ENCODE results near the gene KDSR. TPM values are rescaled to one million over a fixed set of nuclear protein-coding genes. Genes with fewer than 3 reads are reported as not detected.

KDSR gene
- polyA plus RNA-seq, 2 of the 4 experiments (the other 2 are of a cell fraction): 13.6 to 21.2 TPM

- no peak overlapping the region for H3K4me2 ChIP-seq
- FAIRE-seq (no peak), DNase-seq (ENCODE audit: low read depth in 1 of 2, low spot score in 1 of 2) (no peak), ATAC-seq (no peak)
- H3K4me1 ChIP-seq: peaks cover 7% of the 10 kb centered on the region; the same call in 1 of the 3 replicates
- TF ChIP-seq GATA3 (IDR thresholded peaks at IDR 0.05; ENCODE audit: borderline replicate concordance) (no peak), FOSL2 (IDR thresholded peaks at IDR 0.05) (no peak), FOSL2 (CRISPR knock-in tag; IDR thresholded peaks at IDR 0.05) (peak; percentile 48; the same call in 1 of the 2 replicates)
- H3K4me3 ChIP-seq: no peak overlapping the region
- no peak overlapping the region for H3K27ac ChIP-seq
- 68% methylated on average over 4 of the region's 4 CpGs for WGBS (ENCODE audit: missing lambda C conversion rate)
- ChIA-PET POLR2A (interaction anchor here (1.3 kb wide), 1 partner anchor 11 kb away, joined by 4 read pairs; the partner anchor contains the start of gene VPS4B), CTCF (interaction anchor here (0.6 to 1.7 kb wide), 6 partner anchors 10 to 256 kb away, joined by 3 to 4 read pairs (median 3); no protein-coding TSS in a partner anchor)
- H3K9me3 ChIP-seq: no peaks in the 10 kb centered on the region
Measured at GRCh38 chr18:63410792-63411191, 43.8 kb upstream of the KDSR start.

GRCh38 chr18:63409301-63409700, 42.3 kb upstream of the KDSR start:
- Histone ChIP-seq H3K9me3 (no peaks in the 10 kb centered on the region), H3K4me3 (no peak overlapping the region), H3K4me1 (peaks cover 7% of the 10 kb centered on the region; the same call in 1 of the 3 replicates), H3K27ac (no peak overlapping the region), H3K4me2 (no peak overlapping the region)
- DNase-seq (ENCODE audit: low read depth in 1 of 2, low spot score in 1 of 2) (no peak), FAIRE-seq (no peak), ATAC-seq (no peak)
- ChIA-PET POLR2A (no interaction called here), CTCF (no interaction called here)
- TF ChIP-seq ELK1 (IDR thresholded peaks at IDR 0.05; ENCODE audit: low read depth, low read length) (no peak), CHD4 (IDR thresholded peaks at IDR 0.05; ENCODE audit: borderline replicate concordance) (no peak), CBX8 (IDR thresholded peaks at IDR 0.05) (no peak)
- 82% methylated on average over 4 of the region's 5 CpGs for WGBS (ENCODE audit: missing lambda C conversion rate)

- Histone ChIP-seq H3K4me3 (no peak overlapping the region), H3K4me1 (peaks cover 7% of the 10 kb centered on the region; the same call in 1 of the 3 replicates), H3K27ac (no peak overlapping the region), H3K4me2 (no peak overlapping the region), H3K9me3 (no peaks in the 10 kb centered on the region)
- ATAC-seq (no peak), FAIRE-seq (no peak), DNase-seq (ENCODE audit: low read depth in 1 of 2, low spot score in 1 of 2) (no peak)
- WGBS (ENCODE audit: missing lambda C conversion rate): 48% methylated on average over 1 of the region's 1 CpG
- ChIA-PET CTCF (interaction anchor here (0.6 kb wide), 1 partner anchor 12 kb away, joined by 3 read pairs; no protein-coding TSS in a partner anchor), POLR2A (no interaction called here)
- no peak for TF ChIP-seq TP53 (CRISPR knock-in tag; IDR thresholded peaks at IDR 0.05)
- no peak for TF ChIP-seq ESRRA (IDR thresholded peaks at IDR 0.05; ENCODE audit: borderline replicate concordance, low read length)
- TF ChIP-seq RNF2 (IDR thresholded peaks at IDR 0.05; ENCODE audit: borderline replicate concordance, low read depth): no peak
- TF ChIP-seq ZSCAN20 (CRISPR knock-in tag; IDR thresholded peaks at IDR 0.05): no peak
- no peak for TF ChIP-seq CHD4 (IDR thresholded peaks at IDR 0.05; ENCODE audit: borderline replicate concordance)
- TF ChIP-seq NR3C1 (IDR thresholded peaks at IDR 0.05): no peak
- no peak for TF ChIP-seq HMGXB4 (CRISPR knock-in tag; IDR thresholded peaks at IDR 0.05; ENCODE audit: borderline replicate concordance)
- TF ChIP-seq POLR2AphosphoS2 (conservative IDR thresholded peaks at IDR 0.05; ENCODE audit: low read length): no peak
- TF ChIP-seq ATOH8 (CRISPR knock-in tag; IDR thresholded peaks at IDR 0.05; ENCODE audit: low read depth): no peak
Measured at GRCh38 chr18:63407734-63408133, 40.7 kb upstream of the KDSR start.

GRCh38 chr18:63405986-63406385, 39.0 kb upstream of the KDSR start:
- no peak overlapping the region for H3K27ac ChIP-seq
- CTCF ChIA-PET: no interaction called here
- H3K4me2 ChIP-seq: no peak overlapping the region
- peaks cover 3% of the 10 kb centered on the region; the same call in 1 of the 3 replicates for H3K4me1 ChIP-seq
- no peak for FAIRE-seq
- no peak for ATAC-seq
- WGBS (ENCODE audit: missing lambda C conversion rate): 91% methylated on average over 3 of the region's 3 CpGs
- DNase-seq (ENCODE audit: low read depth in 1 of 2, low spot score in 1 of 2): no peak
- H3K4me3 ChIP-seq: no peak overlapping the region
- POLR2A ChIA-PET: no interaction called here
- H3K9me3 ChIP-seq: no peaks in the 10 kb centered on the region
- TF ChIP-seq POLR2A (IDR thresholded peaks at IDR 0.05; ENCODE audit: low read length) (no peak), BHLHE40 (IDR thresholded peaks at IDR 0.05; ENCODE audit: low read depth, low read length) (no peak), BCL3 (IDR thresholded peaks at IDR 0.05) (no peak), PBX3 (IDR thresholded peaks at IDR 0.05) (no peak), EHF (CRISPR knock-in tag; IDR thresholded peaks at IDR 0.05) (no peak), ELK1 (IDR thresholded peaks at IDR 0.05; ENCODE audit: low read depth, low read length) (no peak), CEBPB (IDR thresholded peaks at IDR 0.05) (no peak), CHD4 (IDR thresholded peaks at IDR 0.05; ENCODE audit: borderline replicate concordance) (no peak), MAX (IDR thresholded peaks at IDR 0.05) (no peak)

All from A549 (cell line).